Neural progenitor cell (in vitro differentiated cells): ENCODE data around the gene PLA2G4B. TPM values are rescaled to one million over a fixed set of nuclear protein-coding genes. Genes with fewer than 3 reads are reported as not detected.

ENCODE experiments used
- DNase-seq: peaks from one replicate; pipeline ENCODE4 v3.0.0-alpha.2; 2016; ENCODE audit warnings: low spot score
- H2AFZ ChIP-seq: fragments of 200-600 bp; sonication (generic); replicated peaks from 2 replicates; pipeline ENCODE4 v1.6.1; 2016; ENCODE audit warnings: antibody characterized with exemption
- H3F3A ChIP-seq: fragments of 200-600 bp; sonication (generic); 2 replicates; pipeline ENCODE4 v1.6.1; 2016; ENCODE audit warnings: antibody characterized with exemption, low read depth
- H3K27ac ChIP-seq: fragments of 200-600 bp; sonication (generic); 2 replicates; pipeline ENCODE4 v1.5.1; 2016; ENCODE audit warnings: mild to moderate bottlenecking
- H3K27me3 ChIP-seq: fragments of 200-600 bp; sonication (generic); 2 replicates; pipeline ENCODE4 v1.6.1; 2016; ENCODE audit warnings: mild to moderate bottlenecking, moderate library complexity
- H3K36me3 ChIP-seq: fragments of 200-600 bp; sonication (generic); 2 replicates; pipeline ENCODE4 v1.5.1; 2016
- H3K4me1 ChIP-seq: fragments of 200-600 bp; sonication (generic); 2 replicates; pipeline ENCODE4 v1.6.1; 2016; ENCODE audit warnings: mixed run types
- H3K4me2 ChIP-seq: fragments of 200-600 bp; sonication (generic); 2 replicates; pipeline ENCODE4 v1.6.1; 2016
- H3K4me3 ChIP-seq: fragments of 200-600 bp; sonication (generic); 2 replicates; pipeline ENCODE4 v1.5.1; 2016
- H3K79me2 ChIP-seq: fragments of 200-600 bp; sonication (generic); 2 replicates; pipeline ENCODE4 v1.6.1; 2016; ENCODE audit warnings: low read depth
- H3K9ac ChIP-seq: fragments of 200-600 bp; sonication (generic); 2 replicates; pipeline ENCODE4 v1.6.1; 2016
- H3K9me3 ChIP-seq: fragments of 200-600 bp; sonication (generic); 2 replicates; pipeline ENCODE4 v1.5.1; 2016; ENCODE audit warnings: low read depth
- H4K20me1 ChIP-seq: fragments of 200-600 bp; sonication (generic); 2 replicates; pipeline ENCODE4 v1.6.1; 2016; ENCODE audit warnings: low read depth
- H3K27ac Mint-ChIP-seq: 3 replicates; pipeline ENCODE4 v1.8.0; 2021; ENCODE audit warnings: mixed read lengths
- H3K27me3 Mint-ChIP-seq: 2 replicates; pipeline ENCODE4 v1.8.0; 2022; ENCODE audit warnings: low read depth, mild to moderate bottlenecking, inconsistent platforms, moderate library complexity, mixed read lengths; ENCODE audit not compliant: insufficient read depth
- H3K36me3 Mint-ChIP-seq: 3 replicates; pipeline ENCODE4 v1.8.0; 2021; ENCODE audit warnings: mixed read lengths
- H3K4me1 Mint-ChIP-seq: 3 replicates; pipeline ENCODE4 v1.8.0; 2021; ENCODE audit warnings: mixed read lengths
- H3K4me3 Mint-ChIP-seq: 3 replicates; pipeline ENCODE4 v1.8.0; 2021; ENCODE audit warnings: mild to moderate bottlenecking, moderate library complexity, mixed read lengths
- H3K9me3 Mint-ChIP-seq: 3 replicates; pipeline ENCODE4 v1.8.0; 2020; ENCODE audit warnings: mixed read lengths
- EZH2 ChIP-seq: fragments of 200-600 bp; sonication (generic); IDR thresholded peaks from 2 replicates; pipeline ENCODE4 v1.6.1; 2017; ENCODE audit warnings: antibody characterized with exemption, mild to moderate bottlenecking, moderate library complexity
- EZH2phosphoT487 ChIP-seq: fragments of 200-600 bp; sonication (generic); IDR thresholded peaks from 2 replicates; pipeline ENCODE4 v1.6.1; 2017; ENCODE audit warnings: antibody characterized with exemption
- total RNA-seq: library from RNA; depleted of rRNA; stranded (reverse); fragments of >200 nt; gene quantifications from 2 replicates; pipeline ENCODE4 v1.2.3, GENCODE V29; 2015; ENCODE audit warnings: low replicate concordance
- TF ChIP-seq, protein P1 (sequence below): fragments of 200-600 bp; sonication (generic); IDR thresholded peaks from 2 replicates; pipeline ENCODE4 v1.5.1; 2017; ENCODE audit warnings: antibody characterized with exemption, mild to moderate bottlenecking

Gene PLA2G4B
- total RNA-seq, 1 donor from 2014 or later: 2.0 TPM

GRCh38 chr15:41857316-41857715 is 18.7 kb downstream of the PLA2G4B start:
- Mint-ChIP-seq H3K27me3 (peaks cover 10% of the 10 kb centered on the region), H3K9me3 (no peaks in the 10 kb centered on the region), H3K36me3 (no peaks in the 10 kb centered on the region), H3K27ac (no peak overlapping the region), H3K4me1 (peaks cover 34% of the 10 kb centered on the region), H3K4me3 (no peak overlapping the region)
- no peak for DNase-seq
- no peaks in the 10 kb centered on the region for H3F3A ChIP-seq
- no peak overlapping the region for H3K9ac ChIP-seq
- H3K9me3 ChIP-seq: no peaks in the 10 kb centered on the region
- H3K4me3 ChIP-seq: no peak overlapping the region
- no peaks in the 10 kb centered on the region for H4K20me1 ChIP-seq
- H3K4me2 ChIP-seq: no peak overlapping the region
- no peaks in the 10 kb centered on the region for H3K27me3 ChIP-seq
- no peaks in the 10 kb centered on the region for H3K79me2 ChIP-seq
- TF ChIP-seq EZH2phosphoT487 (no peak), EZH2 (no peak)
- TF ChIP-seq, protein P1, sequence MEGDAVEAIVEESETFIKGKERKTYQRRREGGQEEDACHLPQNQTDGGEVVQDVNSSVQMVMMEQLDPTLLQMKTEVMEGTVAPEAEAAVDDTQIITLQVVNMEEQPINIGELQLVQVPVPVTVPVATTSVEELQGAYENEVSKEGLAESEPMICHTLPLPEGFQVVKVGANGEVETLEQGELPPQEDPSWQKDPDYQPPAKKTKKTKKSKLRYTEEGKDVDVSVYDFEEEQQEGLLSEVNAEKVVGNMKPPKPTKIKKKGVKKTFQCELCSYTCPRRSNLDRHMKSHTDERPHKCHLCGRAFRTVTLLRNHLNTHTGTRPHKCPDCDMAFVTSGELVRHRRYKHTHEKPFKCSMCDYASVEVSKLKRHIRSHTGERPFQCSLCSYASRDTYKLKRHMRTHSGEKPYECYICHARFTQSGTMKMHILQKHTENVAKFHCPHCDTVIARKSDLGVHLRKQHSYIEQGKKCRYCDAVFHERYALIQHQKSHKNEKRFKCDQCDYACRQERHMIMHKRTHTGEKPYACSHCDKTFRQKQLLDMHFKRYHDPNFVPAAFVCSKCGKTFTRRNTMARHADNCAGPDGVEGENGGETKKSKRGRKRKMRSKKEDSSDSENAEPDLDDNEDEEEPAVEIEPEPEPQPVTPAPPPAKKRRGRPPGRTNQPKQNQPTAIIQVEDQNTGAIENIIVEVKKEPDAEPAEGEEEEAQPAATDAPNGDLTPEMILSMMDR: no peak
- H3K36me3 ChIP-seq: no peaks in the 10 kb centered on the region
- H3K27ac ChIP-seq: no peak overlapping the region
- no peak overlapping the region for H2AFZ ChIP-seq
- peaks cover 10% of the 10 kb centered on the region for H3K4me1 ChIP-seq

DNA sequence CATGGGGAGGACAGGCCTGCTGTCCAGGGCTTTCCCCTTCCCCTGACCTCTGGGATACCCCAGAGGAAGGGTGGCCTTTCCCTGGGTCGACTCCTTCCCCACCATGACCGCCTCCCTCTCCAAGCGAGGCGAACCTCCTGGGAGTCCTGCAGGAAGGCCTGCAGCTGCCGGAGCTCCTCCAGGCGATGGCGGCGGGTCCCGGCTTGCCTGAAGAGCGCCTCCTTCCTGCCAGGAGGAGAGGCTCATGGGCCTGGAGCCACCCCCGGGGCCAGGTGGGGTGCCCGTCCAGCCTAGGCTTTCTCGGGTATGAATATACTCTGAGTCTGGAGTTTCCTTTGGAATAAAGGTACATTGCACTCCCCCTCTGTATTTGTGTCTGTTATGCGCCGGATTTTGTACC is 20.1 kb downstream of the PLA2G4B start:
- no peak overlapping the region for H2AFZ ChIP-seq
- Mint-ChIP-seq H3K4me1 (peaks cover 39% of the 10 kb centered on the region), H3K36me3 (no peaks in the 10 kb centered on the region), H3K27ac (no peak overlapping the region), H3K4me3 (peak overlapping the region; percentile 53), H3K27me3 (peaks cover 8% of the 10 kb centered on the region), H3K9me3 (no peaks in the 10 kb centered on the region)
- H3K9ac ChIP-seq: no peak overlapping the region
- no peaks in the 10 kb centered on the region for H3F3A ChIP-seq
- H4K20me1 ChIP-seq: no peaks in the 10 kb centered on the region
- H3K36me3 ChIP-seq: no peaks in the 10 kb centered on the region
- H3K4me3 ChIP-seq: no peak overlapping the region
- no peaks in the 10 kb centered on the region for H3K27me3 ChIP-seq
- no peaks in the 10 kb centered on the region for H3K79me2 ChIP-seq
- TF ChIP-seq, protein P1: no peak
- no peak for TF ChIP-seq EZH2
- TF ChIP-seq EZH2phosphoT487: no peak
- DNase-seq: no peak
- no peak overlapping the region for H3K4me2 ChIP-seq
- peaks cover 16% of the 10 kb centered on the region for H3K4me1 ChIP-seq
- no peaks in the 10 kb centered on the region for H3K9me3 ChIP-seq
- H3K27ac ChIP-seq: no peak overlapping the region

- H3K27ac Mint-ChIP-seq: no peak overlapping the region
- no peak overlapping the region for H3K4me3 Mint-ChIP-seq
- H3K36me3 ChIP-seq: no peaks in the 10 kb centered on the region
- H3K27ac ChIP-seq: no peak overlapping the region
- no peaks in the 10 kb centered on the region for H3K79me2 ChIP-seq
- H3F3A ChIP-seq: no peaks in the 10 kb centered on the region
- H3K4me2 ChIP-seq: no peak overlapping the region
- TF ChIP-seq, protein P1: peak; percentile 36
- no peak for TF ChIP-seq EZH2phosphoT487
- TF ChIP-seq EZH2: no peak
- no peaks in the 10 kb centered on the region for H4K20me1 ChIP-seq
- H3K36me3 Mint-ChIP-seq: no peaks in the 10 kb centered on the region
- no peak overlapping the region for H3K4me3 ChIP-seq
- peak; percentile 51 for DNase-seq
- H3K27me3 Mint-ChIP-seq: peaks cover 9% of the 10 kb centered on the region
- H3K4me1 ChIP-seq: peaks cover 12% of the 10 kb centered on the region
- H3K9me3 ChIP-seq: no peaks in the 10 kb centered on the region
- peaks cover 44% of the 10 kb centered on the region for H3K4me1 Mint-ChIP-seq
- no peak overlapping the region for H3K9ac ChIP-seq
- no peaks in the 10 kb centered on the region for H3K9me3 Mint-ChIP-seq
- H2AFZ ChIP-seq: no peak overlapping the region
- H3K27me3 ChIP-seq: no peaks in the 10 kb centered on the region
These were observed 21.6 kb downstream of the PLA2G4B start for GRCh38 chr15:41860049-41860828.
